ENCODE data around the gene ITPKB.
"Not testable (repeated sequence)": the region's sequence is repeated elsewhere in the genome, so short reads cannot be mapped to it uniquely, and the experiment has no call there.

ITPKB gene

DNA sequence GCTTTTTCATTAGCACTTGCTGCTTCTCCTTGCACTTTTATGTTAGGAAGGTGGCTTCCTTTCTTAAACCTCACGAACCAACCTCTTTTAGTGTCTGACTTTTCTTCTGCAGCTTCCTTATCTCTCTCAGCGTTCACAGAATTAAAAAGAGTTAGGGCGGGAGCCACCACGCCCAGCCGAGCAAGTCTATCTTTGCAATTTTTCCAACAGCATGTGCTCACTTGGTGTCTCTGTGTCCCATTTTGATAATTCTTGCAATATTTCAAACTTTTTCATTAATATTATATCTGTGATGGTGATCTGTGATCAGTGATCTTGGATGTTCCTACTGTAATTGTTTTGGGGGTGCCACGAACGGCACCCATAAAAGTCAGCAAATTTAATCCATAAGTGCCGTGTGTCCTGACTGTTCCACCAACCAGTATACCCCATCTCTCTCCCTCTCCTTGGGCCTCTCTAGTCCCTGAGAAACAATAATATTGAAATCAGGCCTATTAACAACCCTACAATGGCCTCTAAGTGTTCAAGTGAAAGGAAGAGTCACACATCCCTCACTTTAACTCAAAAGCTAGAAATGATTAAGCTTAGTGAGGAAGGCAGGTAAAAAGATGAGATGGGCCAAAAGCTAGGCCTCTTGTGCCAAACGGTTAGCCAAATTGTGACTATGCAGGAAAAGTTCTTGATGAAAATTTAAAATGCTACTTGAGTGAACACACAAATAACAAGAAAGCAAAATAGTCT, 15.9 kb upstream of the ITPKB start:
- DNase-seq = no peak

DNA sequence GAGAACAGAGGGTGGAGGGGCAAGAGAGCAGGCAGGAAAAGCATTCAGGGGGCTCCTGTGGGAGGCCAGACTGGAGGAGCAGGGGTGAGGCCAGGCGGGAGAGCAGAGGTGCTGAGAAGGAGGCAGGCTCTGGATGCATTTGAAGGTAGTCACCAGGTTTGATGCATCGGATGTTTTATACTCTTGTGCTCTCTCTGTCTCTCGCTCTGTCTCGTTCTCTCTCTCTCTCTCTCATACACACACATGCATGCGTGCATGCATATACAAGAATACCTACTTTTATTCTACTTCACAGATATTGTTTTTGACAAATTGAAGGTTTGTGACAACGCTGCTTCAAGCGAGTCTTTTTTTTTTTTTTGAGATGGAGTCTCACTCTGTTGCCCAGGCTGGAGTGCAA, 15.0 kb upstream of the ITPKB start:
- no peak for DNase-seq

DNA sequence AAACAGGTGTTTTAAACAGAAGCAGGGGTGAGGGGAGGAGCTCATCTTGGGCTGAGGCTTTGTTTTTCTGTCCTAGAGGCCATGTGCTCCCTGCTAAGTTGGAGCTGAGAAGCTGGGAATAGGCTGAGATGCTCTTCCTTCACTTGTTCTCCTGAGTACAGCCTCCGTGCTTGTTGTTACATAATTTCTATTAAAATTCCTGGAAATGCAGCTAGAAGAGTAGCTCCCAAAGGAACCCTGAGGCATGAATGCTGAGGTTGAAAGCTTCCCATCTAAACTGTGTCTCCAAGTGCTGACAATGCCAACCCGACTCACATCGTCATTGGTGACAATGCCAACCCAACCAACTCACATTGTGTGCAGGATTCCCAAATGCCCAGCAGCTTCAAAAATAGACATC, 12.6 kb upstream of the ITPKB start:
- no peak for DNase-seq

DNA sequence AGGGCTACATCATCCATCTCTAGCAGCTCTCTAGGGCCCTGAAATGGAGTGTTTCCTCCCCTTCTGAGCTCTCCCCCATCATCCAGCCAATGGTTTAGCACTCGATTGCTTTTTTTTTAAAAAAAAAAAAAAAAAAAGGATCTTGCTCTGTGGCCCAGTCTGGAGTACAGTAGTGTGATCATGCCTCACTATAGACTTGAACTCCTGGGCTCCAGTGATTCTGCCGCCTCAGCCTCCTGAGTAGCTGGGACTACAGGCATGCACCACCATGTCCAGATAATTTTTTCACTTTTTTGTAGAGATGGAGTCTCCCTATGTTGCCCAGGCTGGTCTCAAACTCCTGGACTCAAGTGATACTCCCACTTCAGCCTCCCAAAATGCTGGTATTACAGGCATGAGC, 12.1 kb upstream of the ITPKB start:
- no peak for DNase-seq

DNA sequence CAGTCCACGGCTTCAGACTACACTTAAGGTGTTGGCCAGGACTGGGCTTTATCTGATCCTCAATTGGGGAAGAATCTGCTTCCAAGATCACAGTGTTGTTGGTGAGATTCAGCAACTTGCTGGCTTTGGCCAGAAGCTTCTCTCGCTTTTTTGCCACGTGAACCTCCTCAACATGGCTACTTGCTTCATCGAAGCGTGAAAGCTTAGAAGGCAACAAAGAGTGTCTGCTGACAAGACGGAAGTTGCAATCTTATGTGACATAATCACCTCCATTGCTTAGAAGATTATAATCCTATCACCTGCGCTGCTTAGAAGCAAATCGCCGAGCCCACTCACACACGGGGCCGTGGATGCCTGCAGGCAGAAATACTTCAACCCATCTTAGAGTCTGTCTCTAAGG, 10.4 kb upstream of the ITPKB start:
- no peak for DNase-seq

DNA sequence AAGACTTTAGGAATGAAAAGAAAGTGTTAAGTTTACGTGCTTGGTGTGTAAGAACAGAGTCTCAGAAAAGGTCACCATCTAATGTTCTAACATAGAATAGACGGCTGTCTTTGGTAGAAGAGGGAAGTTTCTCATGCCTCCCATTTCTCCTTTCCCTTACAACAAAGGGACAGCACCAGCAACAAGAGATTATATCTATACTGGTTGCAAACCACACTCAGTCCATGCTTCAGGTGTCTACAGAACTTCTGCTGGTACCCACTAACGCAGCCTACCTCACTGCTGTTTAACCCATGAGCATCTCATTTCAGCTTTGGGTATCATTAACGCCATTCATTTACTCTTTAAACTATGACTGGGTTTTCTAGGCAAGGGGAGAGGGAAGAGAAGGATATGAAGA, 9.2 kb upstream of the ITPKB start:
- no peak for DNase-seq

DNA sequence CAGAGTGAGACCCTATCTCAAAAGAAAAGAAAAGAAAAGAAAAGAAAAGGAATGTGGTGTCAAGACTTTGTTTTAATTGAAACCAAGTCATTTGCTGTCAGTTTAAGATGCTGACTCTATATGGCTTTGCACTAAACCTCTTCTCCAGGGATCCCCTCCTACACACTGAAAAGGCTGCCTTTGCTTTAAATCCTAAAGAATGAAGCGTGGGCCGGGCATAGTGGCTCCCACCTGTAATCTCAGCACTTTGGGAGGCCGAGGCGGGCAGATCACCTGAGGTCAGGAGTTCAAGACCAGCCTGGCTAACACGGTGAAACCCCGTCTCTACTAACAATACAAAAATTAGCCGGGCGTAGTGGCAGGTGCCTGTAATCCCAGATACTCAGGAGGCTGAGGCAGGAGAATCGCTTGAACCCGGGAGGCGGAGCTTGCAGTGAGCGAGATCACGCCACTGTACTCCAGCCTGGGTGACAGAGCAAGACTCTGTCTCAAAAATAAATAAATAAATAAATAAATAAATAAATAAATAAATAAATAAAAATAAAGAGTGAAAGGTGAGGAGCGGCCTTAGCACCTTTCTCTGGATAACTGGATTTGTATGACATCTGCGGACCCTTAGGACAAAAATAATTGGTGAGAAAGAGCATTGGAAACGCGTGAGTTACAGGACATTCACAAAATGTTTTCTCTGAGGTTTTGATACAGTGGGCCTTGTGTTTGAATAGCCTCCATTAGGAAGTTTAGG, 8.6 kb upstream of the ITPKB start:
- DNase-seq = not testable (repeated sequence)

DNA sequence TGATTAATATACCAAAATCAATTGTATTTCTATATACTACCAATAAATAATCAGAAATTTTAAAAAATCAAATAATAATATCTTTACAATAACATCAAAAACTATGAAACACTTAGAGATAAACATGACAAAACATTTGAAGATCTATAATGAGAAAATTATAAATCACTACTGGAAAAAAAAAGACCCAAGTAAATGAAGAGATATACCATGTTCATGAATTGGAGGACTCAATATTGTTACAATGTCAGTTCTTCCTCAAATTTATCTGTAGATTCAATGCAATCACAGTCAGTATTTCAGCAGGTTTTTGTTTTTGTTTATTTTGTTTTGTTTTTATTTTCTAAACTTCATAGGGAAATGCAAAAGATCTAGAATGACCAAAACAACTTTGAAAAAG, 4.2 kb upstream of the ITPKB start:
- DNase-seq = no peak

DNA sequence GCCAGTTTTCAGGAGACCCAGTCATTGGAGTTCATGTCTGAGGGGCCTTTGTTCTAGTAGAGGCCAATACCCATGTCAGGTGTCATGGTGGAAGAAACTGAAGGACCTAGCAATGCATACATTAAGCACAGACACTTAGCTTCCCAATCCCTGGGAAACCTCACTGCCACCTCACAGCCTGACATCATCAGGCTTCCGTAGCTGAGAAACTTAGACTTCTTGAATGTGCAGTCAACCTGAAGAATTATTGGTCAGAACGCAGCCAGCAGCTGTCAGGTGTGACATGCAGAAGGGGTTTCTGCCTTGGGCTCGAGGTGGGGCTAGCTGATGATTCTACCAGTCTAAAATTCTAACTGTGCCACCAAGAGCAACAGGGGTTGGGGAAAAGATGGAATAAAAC, 1.9 kb upstream of the ITPKB start:
- DNase-seq = no peak

DNA sequence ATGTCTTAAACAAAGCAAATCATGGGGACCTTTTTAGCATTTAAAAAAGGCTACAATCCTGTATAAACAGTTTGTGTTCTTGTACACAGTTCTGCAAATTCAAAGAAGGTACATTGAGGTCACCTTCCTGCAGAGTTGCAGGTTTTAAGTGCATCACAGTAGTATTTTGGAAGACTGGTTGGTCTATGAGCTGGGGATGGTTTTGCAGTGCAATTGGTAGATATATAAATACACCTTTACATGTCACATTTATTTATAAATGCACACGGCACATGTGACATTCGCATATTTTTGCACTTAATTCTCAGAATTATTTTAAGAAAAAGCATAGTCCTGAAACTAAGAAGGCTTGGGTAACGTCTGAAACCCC, 599 bp upstream of the ITPKB start:
- DNase-seq = no peak

DNA sequence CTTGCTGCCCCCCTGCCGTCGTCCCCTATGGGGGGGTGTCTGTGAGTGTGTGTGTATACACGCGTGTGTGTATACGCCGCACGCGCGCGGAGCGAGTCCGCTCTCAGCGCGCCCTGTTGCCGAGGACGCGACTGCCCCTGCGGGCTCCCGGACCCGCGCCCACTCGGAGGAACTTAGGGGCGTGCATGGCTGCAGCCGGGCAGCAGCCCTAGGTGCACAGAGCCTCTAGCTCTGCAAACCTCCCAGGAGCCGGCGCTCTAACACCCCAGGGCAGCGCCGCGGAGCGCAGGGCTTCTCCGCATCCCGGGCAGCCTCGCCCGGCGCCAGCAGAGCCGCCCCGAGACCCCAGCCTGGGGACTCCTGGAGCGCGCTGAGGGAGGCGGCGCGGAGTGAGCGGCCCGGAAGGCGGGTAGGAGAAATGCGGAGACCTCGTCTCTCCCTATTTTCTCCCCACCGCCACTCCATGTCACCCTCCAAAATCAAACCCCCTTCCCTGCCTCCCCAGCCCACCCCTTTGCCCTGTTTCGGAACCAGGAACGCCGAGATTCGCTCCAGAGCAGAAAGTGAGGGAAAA, 574 bp downstream of the ITPKB start:
- no peak for DNase-seq

DNA sequence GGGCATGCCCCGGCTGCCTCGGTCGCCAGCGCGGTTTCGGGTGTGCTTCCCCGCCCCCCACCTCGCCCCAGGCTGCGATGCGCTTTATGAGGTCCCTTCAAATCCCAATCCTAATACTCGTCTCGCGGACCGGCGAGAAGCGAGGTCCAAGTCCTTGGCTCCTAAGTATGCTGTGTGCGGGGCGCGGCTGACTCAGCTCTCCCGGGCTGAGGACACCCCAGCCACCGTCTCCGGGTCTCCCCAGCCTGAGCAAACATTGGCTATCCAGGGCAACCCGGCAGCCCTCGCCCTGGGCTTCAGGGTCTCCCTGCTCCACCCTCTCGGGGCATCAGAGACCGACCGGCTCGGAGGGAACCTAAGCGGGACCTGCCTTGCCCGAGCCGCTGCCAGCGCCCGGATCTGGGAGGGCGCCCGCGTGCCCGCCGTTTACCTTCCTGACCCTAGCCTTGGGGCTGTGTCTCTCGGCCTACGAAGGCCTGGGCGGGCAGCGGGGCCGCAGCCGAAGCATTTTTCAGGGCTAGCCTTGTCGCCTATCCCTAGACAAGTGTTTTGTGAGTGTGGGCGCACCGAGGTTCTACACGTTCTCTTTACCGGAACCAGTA, 1.2 kb downstream of the ITPKB start:
- peak; percentile 34 for DNase-seq

DNA sequence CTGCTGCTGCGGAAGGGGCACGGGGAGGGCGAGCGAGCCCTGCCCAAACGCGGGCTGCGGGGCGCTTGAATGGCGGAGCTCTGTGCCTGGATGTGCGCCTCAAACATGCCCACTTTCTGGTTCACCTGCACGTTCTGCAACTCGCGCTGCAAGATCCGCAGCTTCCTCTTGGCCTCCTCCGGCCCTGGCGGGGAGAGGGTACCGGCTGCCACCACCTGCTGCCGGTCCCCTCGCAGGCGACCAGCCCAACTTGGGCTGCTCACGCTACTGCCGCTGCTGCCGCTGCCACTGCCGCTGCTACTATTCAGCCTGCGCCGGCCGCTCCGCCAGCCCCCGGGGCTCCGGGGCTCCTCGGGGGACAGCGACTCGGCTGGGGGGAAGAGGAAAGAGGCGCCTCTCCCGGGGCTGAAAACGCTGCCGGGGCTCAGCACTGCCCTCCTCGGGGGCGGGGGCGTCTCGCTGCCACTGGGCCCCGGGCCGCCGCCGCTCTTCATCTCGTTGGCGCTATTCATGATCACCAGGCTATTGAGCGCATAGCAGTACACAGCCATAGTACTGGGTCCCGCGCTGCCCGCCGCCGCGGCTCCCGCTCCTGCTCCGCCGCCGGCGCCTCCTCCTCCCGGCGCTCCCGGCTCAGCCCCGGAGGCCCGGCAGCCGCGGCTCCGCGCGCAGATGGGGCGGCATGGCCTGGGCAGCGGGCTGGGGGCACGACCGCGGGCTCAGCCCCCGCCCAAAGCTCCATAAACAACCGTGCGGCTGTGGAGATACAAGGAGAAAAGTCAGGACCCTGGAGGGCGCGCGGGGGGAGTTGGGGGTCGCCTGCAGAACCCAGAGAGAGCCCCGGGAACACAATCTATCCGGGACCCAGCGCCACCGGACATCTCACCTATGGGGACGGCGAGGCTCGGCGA, 1.9 kb downstream of the ITPKB start:
- DNase-seq = peak; percentile 50

DNA sequence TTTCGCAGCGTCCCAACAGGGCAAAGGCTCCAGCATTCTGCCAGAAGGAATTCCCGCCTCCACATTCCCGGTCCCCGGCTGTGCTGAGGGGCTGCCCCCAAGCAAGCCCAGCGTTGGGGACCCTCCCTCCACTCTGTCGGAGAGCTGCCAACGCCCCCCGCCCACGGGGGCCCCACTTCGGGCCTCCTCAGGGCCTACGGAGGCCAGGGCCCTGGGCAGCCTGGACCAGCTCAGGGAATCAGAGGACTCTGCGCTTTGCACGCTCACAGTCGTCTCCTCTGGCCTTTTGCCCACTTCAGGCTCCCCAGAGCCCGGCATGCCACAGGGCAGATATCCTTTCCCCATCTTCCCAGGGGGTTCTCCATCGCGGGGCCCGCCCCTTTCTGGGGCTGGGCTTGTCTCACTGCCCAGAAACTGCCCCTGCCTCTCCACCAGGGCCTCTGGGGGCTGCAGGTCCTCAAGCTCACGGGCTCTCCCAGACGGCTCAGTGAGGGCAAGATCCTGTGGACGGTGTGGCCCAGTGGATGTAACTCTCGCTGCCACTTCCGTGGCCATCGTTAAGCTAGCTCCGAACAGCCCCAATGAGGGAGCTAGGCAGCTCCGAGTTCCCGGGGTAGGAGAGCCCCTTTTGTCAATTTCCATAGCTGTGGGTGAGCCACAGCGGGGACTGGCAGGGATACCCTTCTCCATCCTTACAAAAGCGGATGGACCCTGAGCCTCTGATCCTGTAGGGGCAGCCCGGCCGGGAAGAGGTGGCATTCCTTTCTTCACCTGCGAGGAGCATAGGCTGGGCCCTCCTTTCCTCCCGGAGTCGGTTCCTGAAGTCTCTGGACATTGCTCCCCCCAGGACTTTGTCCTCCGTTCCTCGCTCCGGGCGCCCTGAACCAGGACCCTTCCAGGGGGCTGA, 2.8 kb downstream of the ITPKB start:
- peak; percentile 44 for DNase-seq

DNA sequence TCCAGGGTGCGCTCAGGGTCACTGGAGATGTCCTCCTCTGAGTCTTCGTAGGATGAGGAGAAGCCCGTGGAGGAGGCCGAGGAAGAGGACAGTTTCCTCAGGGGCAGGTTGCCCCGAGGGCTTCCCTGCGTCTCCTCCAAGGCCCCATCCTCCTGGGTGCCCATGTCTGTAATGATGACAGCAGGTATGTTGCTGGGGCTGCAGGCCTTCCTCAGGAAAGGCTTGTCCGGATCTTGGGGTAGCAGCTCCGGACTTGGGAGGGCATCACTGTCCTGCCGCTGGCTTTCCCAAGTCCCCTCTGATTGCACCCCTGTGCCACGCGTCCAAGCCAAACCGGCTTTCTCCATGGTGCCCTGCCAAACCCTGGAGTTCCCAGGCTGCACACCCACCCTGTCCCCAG, 3.5 kb downstream of the ITPKB start:
- no peak for DNase-seq

DNA sequence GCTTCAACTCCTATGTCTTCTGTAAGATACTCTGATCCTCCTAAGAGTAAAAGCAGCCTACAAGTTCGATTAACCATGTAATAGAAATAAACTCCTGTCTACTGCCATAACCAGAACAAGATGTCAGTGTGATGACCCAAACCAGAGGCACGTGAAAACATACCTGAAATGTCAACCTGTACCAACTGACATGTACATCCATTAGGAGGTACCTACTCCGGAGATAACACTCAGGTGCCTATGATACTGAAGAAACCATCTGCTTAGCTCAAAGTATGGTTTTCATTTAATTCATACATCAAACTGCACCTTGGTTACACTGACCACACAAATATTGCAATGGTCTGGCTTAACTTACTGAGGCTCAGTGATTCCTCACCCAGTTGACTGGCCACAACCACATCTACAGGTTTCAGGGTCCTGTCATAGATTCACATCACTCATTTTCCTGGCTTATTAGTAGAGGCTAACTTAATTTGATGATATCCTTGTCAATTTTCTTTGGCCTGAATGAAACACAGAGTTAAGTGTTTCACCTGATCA, 4.4 kb downstream of the ITPKB start:
- no peak for DNase-seq

DNA sequence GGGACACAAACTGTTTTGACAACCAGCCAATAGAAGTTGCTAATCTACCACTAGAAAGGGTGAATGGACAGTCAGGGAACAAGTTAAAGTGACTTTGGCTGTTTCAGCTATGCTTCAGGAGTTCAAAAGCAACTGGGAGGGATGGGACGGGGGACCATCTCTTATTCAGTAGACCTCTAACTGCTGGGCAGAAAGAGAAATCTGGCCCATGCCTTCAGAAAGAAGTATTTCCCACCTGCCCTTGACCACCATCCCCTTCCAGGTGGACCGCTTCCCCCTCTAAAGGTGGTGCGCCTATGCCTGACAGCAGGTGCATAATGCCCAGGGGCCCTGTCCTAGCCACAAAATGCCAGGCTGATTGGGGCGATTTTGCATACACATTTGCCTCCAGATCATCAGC, 5.2 kb downstream of the ITPKB start:
- no peak for DNase-seq

DNA sequence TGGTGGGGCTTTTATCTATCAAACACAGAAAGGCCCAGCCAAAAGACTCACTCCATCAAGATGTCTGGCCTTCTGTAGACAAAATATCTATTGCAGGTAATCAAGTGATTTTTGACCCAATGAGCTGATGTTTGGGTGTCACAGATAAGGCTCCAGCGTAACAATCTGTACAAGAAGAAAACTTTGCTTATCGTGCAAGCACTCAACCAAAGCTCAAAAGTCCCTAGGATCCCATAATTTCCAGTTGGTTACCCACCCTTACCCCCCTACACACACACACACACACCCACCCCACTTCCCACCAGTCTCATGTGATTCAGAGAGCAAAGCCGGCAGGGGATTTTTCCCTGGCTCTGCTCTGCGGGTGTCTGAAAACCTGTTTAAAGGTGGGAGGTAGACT, 5.8 kb downstream of the ITPKB start:
- no peak for DNase-seq

DNA sequence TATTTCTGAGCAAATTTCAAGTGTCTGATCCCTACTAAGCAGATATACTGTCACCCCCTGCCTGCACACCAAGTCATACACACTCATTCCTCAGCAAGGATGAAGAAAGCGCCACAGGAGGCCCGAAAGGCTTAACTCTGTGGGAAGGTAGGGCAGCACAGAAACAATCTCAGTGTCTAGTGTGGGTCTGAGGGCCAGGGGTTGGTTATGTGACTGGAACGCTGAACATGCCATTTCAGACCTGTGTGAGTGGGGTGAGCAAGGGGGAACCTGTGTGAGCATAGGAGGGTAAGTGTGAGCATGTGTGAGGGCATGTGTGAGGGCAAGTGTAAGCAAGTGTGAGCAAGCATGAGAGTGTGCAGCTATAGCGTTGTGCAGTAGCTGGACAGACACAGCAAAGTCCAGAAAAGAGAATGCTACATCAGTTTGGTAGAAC, 6.2 kb downstream of the ITPKB start:
- DNase-seq = no peak

DNA sequence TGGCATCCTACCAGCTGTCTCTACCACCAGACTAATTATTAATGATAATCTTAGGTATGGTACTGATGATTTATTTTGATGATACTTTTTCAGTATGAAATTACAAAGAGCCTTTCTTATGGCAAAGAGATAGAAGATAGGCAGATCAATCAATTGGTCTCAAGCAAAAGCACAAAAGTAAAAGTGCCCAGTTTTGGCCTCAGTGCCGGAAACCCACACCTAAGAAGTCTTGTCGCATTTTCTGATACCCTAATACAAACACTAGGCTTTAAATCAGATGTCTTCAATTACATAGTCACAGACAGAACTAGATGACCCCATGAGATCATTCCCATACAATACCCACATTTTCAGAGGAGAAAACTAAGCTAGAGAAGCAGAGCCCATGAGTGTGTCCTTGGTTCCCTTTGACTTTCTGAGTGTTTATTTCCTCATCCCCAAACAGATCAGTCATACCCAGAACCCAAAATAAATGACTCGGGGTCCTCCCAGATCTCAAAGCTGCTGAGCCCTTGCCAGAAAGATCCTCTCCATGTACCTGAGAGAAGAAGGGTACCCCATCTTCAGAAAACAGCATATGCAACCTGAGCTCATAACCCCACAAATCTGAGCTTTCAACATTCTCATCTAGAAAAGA, 7.7 kb downstream of the ITPKB start:
- DNase-seq = no peak

DNA sequence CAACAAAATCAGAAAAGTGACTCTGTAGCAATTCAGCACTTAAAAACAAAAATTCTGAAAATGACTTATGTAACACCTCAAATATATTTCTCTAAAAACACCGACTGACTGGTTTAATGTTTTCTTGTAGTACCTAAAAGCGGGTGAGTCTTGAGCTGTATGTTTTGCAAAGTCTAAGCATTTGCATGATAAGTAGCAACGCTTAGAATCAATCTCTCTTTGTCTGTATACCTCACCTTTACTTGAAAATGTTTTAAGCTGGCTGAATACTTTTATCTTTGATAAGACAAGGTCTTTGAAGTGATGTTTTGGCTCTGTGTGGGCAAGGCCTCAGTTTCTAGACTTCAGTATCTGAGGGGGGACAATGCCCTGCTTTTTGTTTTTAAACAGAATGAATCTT, 8.2 kb downstream of the ITPKB start:
- DNase-seq = no peak

Data from NCI-H2107 (cell line).